ENCODE measurements around the gene ALOX5.

Gene ALOX5

GRCh38 chr10:45443101-45444009 is 69.3 kb downstream of the ALOX5 start:
- Histone ChIP-seq H3K4me1 (ENCODE audit: insufficient read depth, low read length) (no peaks in the 10 kb centered on the region), H3K9me3 (ENCODE audit: insufficient read depth, low read depth, low read length) (no peaks in the 10 kb centered on the region), H3K27ac (ENCODE audit: low read length) (no peak overlapping the region), H3K36me3 (ENCODE audit: insufficient read depth, low read depth, low read length) (no peaks in the 10 kb centered on the region), H3K9ac (ENCODE audit: low read depth, low read length) (no peak overlapping the region), H3K4me3 (ENCODE audit: low read length) (no peak overlapping the region), H3K27me3 (ENCODE audit: insufficient read depth, low read length) (no peaks in the 10 kb centered on the region)

DNA sequence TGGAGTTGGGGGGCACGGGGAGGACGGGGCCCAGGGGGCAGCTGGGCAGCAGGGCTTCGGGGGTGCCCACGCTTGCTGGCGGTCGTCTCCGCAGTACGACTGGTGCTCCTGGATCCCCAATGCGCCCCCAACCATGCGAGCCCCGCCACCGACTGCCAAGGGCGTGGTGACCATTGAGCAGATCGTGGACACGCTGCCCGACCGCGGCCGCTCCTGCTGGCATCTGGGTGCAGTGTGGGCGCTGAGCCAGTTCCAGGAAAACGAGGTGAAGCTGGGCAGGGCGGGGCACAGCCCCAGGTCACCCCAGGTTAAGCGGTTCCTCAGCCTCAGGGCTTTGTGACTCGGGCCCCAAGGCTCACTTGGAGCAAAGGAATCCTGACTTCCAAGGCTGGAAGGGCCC is 70.0 kb downstream of the ALOX5 start:
- H3K9ac ChIP-seq (ENCODE audit: low read depth, low read length), result no peak overlapping the region

DNA sequence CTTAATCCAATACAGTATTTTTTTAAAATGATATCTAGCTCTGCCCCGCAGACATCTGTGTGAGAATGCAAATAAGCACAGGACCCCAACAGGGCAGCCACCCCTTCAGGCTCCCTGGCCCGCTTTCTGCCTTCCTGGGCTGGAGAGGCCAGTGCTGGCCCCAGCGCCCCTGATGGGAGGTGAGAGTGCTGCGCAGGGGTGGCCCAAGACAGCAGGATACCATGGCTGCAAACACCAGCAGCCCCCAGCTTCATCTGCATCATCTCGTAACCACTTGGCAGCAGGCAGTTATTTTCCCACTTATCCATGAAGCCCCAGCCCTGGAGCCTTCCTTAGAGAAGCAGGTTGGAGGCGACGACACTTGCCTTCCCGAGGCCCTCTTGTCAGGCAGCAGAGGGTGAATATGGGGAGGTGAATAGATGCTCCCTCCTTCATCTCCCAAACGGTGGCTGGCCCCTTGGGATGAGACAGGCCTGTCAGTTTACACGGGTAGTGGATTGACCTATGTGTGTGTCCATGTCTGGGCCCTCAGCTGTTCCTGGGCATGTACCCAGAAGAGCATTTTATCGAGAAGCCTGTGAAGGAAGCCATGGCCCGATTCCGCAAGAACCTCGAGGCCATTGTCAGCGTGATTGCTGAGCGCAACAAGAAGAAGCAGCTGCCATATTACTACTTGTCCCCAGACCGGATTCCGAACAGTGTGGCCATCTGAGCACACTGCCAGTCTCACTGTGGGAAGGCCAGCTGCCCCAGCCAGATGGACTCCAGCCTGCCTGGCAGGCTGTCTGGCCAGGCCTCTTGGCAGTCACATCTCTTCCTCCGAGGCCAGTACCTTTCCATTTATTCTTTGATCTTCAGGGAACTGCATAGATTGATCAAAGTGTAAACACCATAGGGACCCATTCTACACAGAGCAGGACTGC is 71.2 kb downstream of the ALOX5 start:
- Histone ChIP-seq H3K9me3 (ENCODE audit: insufficient read depth, low read depth, low read length) (no peaks in the 10 kb centered on the region), H3K27ac (ENCODE audit: low read length) (no peak overlapping the region), H3K9ac (ENCODE audit: low read depth, low read length) (no peak overlapping the region), H3K4me3 (ENCODE audit: low read length) (no peak overlapping the region), H3K27me3 (ENCODE audit: insufficient read depth, low read length) (no peaks in the 10 kb centered on the region), H3K36me3 (ENCODE audit: insufficient read depth, low read depth, low read length) (no peaks in the 10 kb centered on the region), H3K4me1 (ENCODE audit: insufficient read depth, low read length) (no peaks in the 10 kb centered on the region)

More for the DNA sequence above, 70.0 kb downstream of the ALOX5 start:
- no peaks in the 10 kb centered on the region for H3K4me1 ChIP-seq (ENCODE audit: insufficient read depth, low read length)
- no peak overlapping the region for H3K4me3 ChIP-seq (ENCODE audit: low read length)
- H3K27me3 ChIP-seq (ENCODE audit: insufficient read depth, low read length), result no peaks in the 10 kb centered on the region
- H3K9me3 ChIP-seq (ENCODE audit: insufficient read depth, low read depth, low read length), result no peaks in the 10 kb centered on the region
- H3K27ac ChIP-seq (ENCODE audit: low read length), result no peak overlapping the region
- H3K36me3 ChIP-seq (ENCODE audit: insufficient read depth, low read depth, low read length), result no peaks in the 10 kb centered on the region

GRCh38 chr10:45446858-45447257 is 72.8 kb downstream of the ALOX5 start:
- H3K9ac ChIP-seq (ENCODE audit: low read depth, low read length), result no peak overlapping the region
- no peaks in the 10 kb centered on the region for H3K27me3 ChIP-seq (ENCODE audit: insufficient read depth, low read length)
- H3K27ac ChIP-seq (ENCODE audit: low read length), result no peak overlapping the region
- no peaks in the 10 kb centered on the region for H3K9me3 ChIP-seq (ENCODE audit: insufficient read depth, low read depth, low read length)
- no peaks in the 10 kb centered on the region for H3K36me3 ChIP-seq (ENCODE audit: insufficient read depth, low read depth, low read length)
- H3K4me1 ChIP-seq (ENCODE audit: insufficient read depth, low read length), result no peaks in the 10 kb centered on the region
- no peak overlapping the region for H3K4me3 ChIP-seq (ENCODE audit: low read length)

GRCh38 chr10:45447416-45447815 is 73.4 kb downstream of the ALOX5 start:
- H3K27ac ChIP-seq (ENCODE audit: low read length), result no peak overlapping the region

GRCh38 chr10:45450866-45451265 is 76.8 kb downstream of the ALOX5 start:
- no peak overlapping the region for H3K4me3 ChIP-seq (ENCODE audit: low read length)
- H3K4me1 ChIP-seq (ENCODE audit: insufficient read depth, low read length), result no peaks in the 10 kb centered on the region
- H3K27ac ChIP-seq (ENCODE audit: low read length), result no peak overlapping the region
- no peak overlapping the region for H3K9ac ChIP-seq (ENCODE audit: low read depth, low read length)
- no peaks in the 10 kb centered on the region for H3K36me3 ChIP-seq (ENCODE audit: insufficient read depth, low read depth, low read length)
- no peaks in the 10 kb centered on the region for H3K27me3 ChIP-seq (ENCODE audit: insufficient read depth, low read length)
- H3K9me3 ChIP-seq (ENCODE audit: insufficient read depth, low read depth, low read length), result no peaks in the 10 kb centered on the region

More at GRCh38 chr10:45447416-45447815, 73.4 kb downstream of the ALOX5 start:
- Histone ChIP-seq H3K27me3 (ENCODE audit: insufficient read depth, low read length) (no peaks in the 10 kb centered on the region), H3K36me3 (ENCODE audit: insufficient read depth, low read depth, low read length) (no peaks in the 10 kb centered on the region), H3K4me3 (ENCODE audit: low read length) (no peak overlapping the region), H3K4me1 (ENCODE audit: insufficient read depth, low read length) (no peaks in the 10 kb centered on the region), H3K9ac (ENCODE audit: low read depth, low read length) (no peak overlapping the region), H3K9me3 (ENCODE audit: insufficient read depth, low read depth, low read length) (no peaks in the 10 kb centered on the region)

- Histone ChIP-seq H3K9me3 (ENCODE audit: insufficient read depth, low read depth, low read length) (no peaks in the 10 kb centered on the region), H3K9ac (ENCODE audit: low read depth, low read length) (no peak overlapping the region), H3K4me3 (ENCODE audit: low read length) (no peak overlapping the region), H3K27me3 (ENCODE audit: insufficient read depth, low read length) (no peaks in the 10 kb centered on the region), H3K27ac (ENCODE audit: low read length) (no peak overlapping the region), H3K4me1 (ENCODE audit: insufficient read depth, low read length) (no peaks in the 10 kb centered on the region), H3K36me3 (ENCODE audit: insufficient read depth, low read depth, low read length) (no peaks in the 10 kb centered on the region)
Observed at GRCh38 chr10:45451407-45451806, 77.4 kb downstream of the ALOX5 start.

DNA sequence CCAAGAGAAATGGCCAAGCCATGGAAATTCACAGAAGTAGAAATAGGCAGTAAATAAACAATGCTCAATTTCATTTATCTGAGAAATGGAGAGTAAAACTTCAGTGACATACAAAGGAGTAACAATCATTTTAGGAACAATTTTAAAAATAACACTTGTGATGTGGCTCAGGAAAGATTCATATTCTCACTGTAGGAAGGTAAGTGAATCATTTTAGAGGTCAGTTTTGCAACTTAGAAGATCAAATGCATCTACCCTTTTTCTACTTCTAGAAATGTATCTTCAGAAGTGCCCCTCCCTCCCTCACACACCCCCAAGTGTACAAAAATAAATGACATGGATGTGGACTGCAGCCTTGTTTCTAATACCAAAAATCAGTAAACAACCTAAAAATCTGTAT is 78.3 kb downstream of the ALOX5 start:
- no peaks in the 10 kb centered on the region for H3K27me3 ChIP-seq (ENCODE audit: insufficient read depth, low read length)
- no peak overlapping the region for H3K9ac ChIP-seq (ENCODE audit: low read depth, low read length)
- H3K9me3 ChIP-seq (ENCODE audit: insufficient read depth, low read depth, low read length), result no peaks in the 10 kb centered on the region
- H3K4me3 ChIP-seq (ENCODE audit: low read length), result no peak overlapping the region
- 0 out of 2 replicates have a peak, but pooled peaks cover 2% of the 10 kb centered on the region for H3K36me3 ChIP-seq (ENCODE audit: insufficient read depth, low read depth, low read length)
- no peaks in the 10 kb centered on the region for H3K4me1 ChIP-seq (ENCODE audit: insufficient read depth, low read length)
- no peak overlapping the region for H3K27ac ChIP-seq (ENCODE audit: low read length)

DNA sequence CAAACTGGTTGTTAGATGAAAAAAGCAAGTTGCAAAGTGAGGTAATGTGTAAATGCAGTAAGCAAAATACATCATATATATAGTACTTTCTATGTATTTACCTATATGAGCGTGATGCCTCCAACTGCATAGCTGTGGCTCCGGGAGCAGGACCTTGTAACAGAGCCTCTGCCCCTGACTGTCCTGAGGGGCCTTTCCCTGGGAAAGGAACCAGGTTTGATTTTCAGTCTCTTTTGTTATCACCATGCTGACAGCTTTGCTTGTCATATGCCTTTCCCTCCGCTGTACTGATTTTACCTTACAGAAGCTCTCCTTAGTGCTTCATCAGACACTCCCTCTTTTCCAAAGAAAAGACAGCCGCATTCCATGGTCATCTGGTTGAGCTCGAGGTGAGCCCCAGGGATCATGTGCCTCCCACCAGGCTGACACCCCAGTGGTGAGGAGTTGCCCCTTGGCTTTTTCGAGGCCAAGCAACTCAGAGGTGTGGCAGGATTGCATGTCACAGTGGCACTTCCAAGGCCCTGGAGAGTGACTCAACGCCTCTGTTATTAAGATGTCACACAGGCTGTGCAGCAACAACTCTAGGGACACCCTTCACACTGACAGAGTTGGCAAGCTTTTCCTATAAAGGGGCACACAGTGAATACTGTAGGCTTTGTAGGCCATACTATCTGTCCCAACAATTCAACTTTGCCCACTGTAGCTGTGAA is 78.9 kb downstream of the ALOX5 start:
- Histone ChIP-seq H3K4me1 (ENCODE audit: insufficient read depth, low read length) (no peaks in the 10 kb centered on the region), H3K36me3 (ENCODE audit: insufficient read depth, low read depth, low read length) (0 out of 2 replicates have a peak, but pooled peaks cover 6% of the 10 kb centered on the region), H3K27me3 (ENCODE audit: insufficient read depth, low read length) (no peaks in the 10 kb centered on the region), H3K27ac (ENCODE audit: low read length) (no peak overlapping the region), H3K9ac (ENCODE audit: low read depth, low read length) (no peak overlapping the region), H3K9me3 (ENCODE audit: insufficient read depth, low read depth, low read length) (no peaks in the 10 kb centered on the region), H3K4me3 (ENCODE audit: low read length) (no peak overlapping the region)

DNA sequence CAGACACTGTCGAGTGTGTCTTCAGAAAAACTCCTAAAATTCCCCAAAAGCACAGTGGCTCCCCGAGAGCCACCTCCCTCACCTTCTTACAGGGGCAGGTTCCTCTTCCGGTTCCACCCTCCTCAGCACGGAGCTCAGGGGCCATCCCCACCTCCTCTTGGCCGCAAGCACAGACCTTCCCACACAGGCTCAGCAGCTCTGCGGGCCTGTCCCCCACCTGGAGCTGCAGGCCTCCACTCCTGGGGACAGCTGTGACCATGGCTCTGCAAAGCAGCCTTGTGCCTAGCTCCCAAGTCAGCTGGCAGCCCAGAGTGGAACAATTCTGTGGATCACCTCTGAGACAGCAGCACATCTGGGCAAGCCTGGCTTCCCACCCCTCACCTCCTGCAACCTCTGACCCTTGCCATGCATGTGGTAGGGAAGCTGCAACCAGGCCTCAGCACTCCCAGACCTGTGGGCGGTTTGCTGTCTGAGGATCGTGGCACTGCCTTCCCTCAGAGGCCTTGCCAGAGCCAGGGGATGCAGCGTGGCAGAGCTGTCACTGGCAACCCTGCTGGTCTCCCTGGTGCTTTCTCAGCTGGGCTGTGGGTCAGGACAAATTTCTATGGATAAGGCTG is 79.7 kb downstream of the ALOX5 start:
- H3K9ac ChIP-seq (ENCODE audit: low read depth, low read length), result no peak overlapping the region
- no peaks in the 10 kb centered on the region for H3K9me3 ChIP-seq (ENCODE audit: insufficient read depth, low read depth, low read length)
- no peaks in the 10 kb centered on the region for H3K4me1 ChIP-seq (ENCODE audit: insufficient read depth, low read length)
- no peak overlapping the region for H3K4me3 ChIP-seq (ENCODE audit: low read length)
- 0 out of 2 replicates have a peak, but pooled peaks cover 6% of the 10 kb centered on the region for H3K36me3 ChIP-seq (ENCODE audit: insufficient read depth, low read depth, low read length)
- no peaks in the 10 kb centered on the region for H3K27me3 ChIP-seq (ENCODE audit: insufficient read depth, low read length)
- H3K27ac ChIP-seq (ENCODE audit: low read length), result no peak overlapping the region

- no peak overlapping the region for H3K9ac ChIP-seq (ENCODE audit: low read depth, low read length)
- H3K27me3 ChIP-seq (ENCODE audit: insufficient read depth, low read length), result no peaks in the 10 kb centered on the region
- no peak overlapping the region for H3K27ac ChIP-seq (ENCODE audit: low read length)
- H3K4me1 ChIP-seq (ENCODE audit: insufficient read depth, low read length), result no peaks in the 10 kb centered on the region
- H3K36me3 ChIP-seq (ENCODE audit: insufficient read depth, low read depth, low read length), result 0 out of 2 replicates have a peak, but pooled peaks cover 6% of the 10 kb centered on the region
- H3K4me3 ChIP-seq (ENCODE audit: low read length), result no peak overlapping the region
- H3K9me3 ChIP-seq (ENCODE audit: insufficient read depth, low read depth, low read length), result no peaks in the 10 kb centered on the region
Observed at GRCh38 chr10:45454262-45454661, 80.2 kb downstream of the ALOX5 start.

Measured in iPS-20b (cell line).